DND-41 (cell line): ENCODE measurements around the gene RAMP3.
"Not testable (repeated sequence)": the region's sequence is repeated elsewhere in the genome, so short reads cannot be mapped to it uniquely, and the experiment has no call there.

Experiments used
- ATAC-seq: fragments of 200-7000 bp; cut with Tn5 transposase; 3 replicates; pipeline ENCODE4 v1.9.1; 2021; ENCODE audit warnings: low read depth; ENCODE audit not compliant: insufficient read depth
- DNase-seq: peaks from one replicate; pipeline ENCODE4 v3.0.0-alpha.2; 2020
- H2AFZ ChIP-seq: 2 replicates; pipeline ENCODE4 v1.6.0; 2012; ENCODE audit warnings: low read depth, low read length
- H3K27ac ChIP-seq: 2 replicates; pipeline ENCODE4 v1.5.1; 2012; ENCODE audit warnings: low read length, inconsistent platforms
- H3K27me3 ChIP-seq: fragments of 200-600 bp; sonication (generic); 2 replicates; pipeline ENCODE4 v1.6.0; 2012; ENCODE audit warnings: low read length, mild to moderate bottlenecking, inconsistent platforms; ENCODE audit not compliant: insufficient read depth, poor library complexity
- H3K36me3 ChIP-seq: 2 replicates; pipeline ENCODE4 v1.5.1; 2012; ENCODE audit warnings: low read length, inconsistent platforms; ENCODE audit not compliant: insufficient read depth
- H3K4me1 ChIP-seq: 2 replicates; pipeline ENCODE4 v1.5.1; 2012; ENCODE audit warnings: mild to moderate bottlenecking, low read length; ENCODE audit not compliant: insufficient read depth
- H3K4me2 ChIP-seq: 2 replicates; pipeline ENCODE4 v1.6.0; 2012; ENCODE audit warnings: mild to moderate bottlenecking, moderate library complexity, low read length, inconsistent platforms; ENCODE audit not compliant: insufficient read depth
- H3K4me3 ChIP-seq, 2 experiments: fragments of 200-600 bp in 1 of 2; shearing (Covaris generic) in 1 of 2; 2 replicates each; pipeline ENCODE4 v1.5.1; 2012 to 2016; ENCODE audit warnings: inconsistent platforms in 2 of 2, low read length in 2 of 2, mild to moderate bottlenecking in 2 of 2, low read depth in 1 of 2, moderate library complexity in 1 of 2
- H3K79me2 ChIP-seq: 2 replicates; pipeline ENCODE4 v1.6.0; 2012; ENCODE audit warnings: low read length, inconsistent platforms; ENCODE audit not compliant: insufficient read depth
- H3K9ac ChIP-seq: 2 replicates; pipeline ENCODE4 v1.6.0; 2012; ENCODE audit warnings: low read depth, mild to moderate bottlenecking, inconsistent platforms, low read length, moderate library complexity
- H3K9me3 ChIP-seq: 2 replicates; pipeline ENCODE4 v1.5.1; 2012; ENCODE audit warnings: low read length, moderate library complexity, mild to moderate bottlenecking, inconsistent platforms; ENCODE audit not compliant: insufficient read depth, severe bottlenecking
- H4K20me1 ChIP-seq: 2 replicates; pipeline ENCODE4 v1.6.0; 2012; ENCODE audit warnings: low read length; ENCODE audit not compliant: insufficient read depth
- CTCF ChIP-seq: IDR thresholded peaks from 2 replicates; pipeline ENCODE4 v1.5.1; 2012; ENCODE audit warnings: borderline replicate concordance, low read length, moderate library complexity, mild to moderate bottlenecking; ENCODE audit not compliant: poor library complexity, severe bottlenecking; ENCODE audit errors: extremely low read depth
- EZH2 ChIP-seq: IDR thresholded peaks from 3 replicates; pipeline ENCODE4 v1.6.1; 2012; ENCODE audit warnings: borderline replicate concordance, low read depth, mild to moderate bottlenecking, moderate library complexity, low read length, inconsistent platforms; ENCODE audit not compliant: severe bottlenecking

Gene RAMP3

GRCh38 chr7:45203936-45204445, 46.4 kb downstream of the RAMP3 start:
- no peak for TF ChIP-seq CTCF
- no peak for TF ChIP-seq EZH2
- Histone ChIP-seq H4K20me1 (no peaks in the 10 kb centered on the region), H3K4me2 (no peak overlapping the region), H3K9me3 (no peaks in the 10 kb centered on the region), H3K36me3 (no peaks in the 10 kb centered on the region), H3K9ac (no peak overlapping the region), H3K27me3 (peaks cover 18% of the 10 kb centered on the region), H2AFZ (no peak overlapping the region), H3K79me2 (no peaks in the 10 kb centered on the region), H3K27ac (no peak overlapping the region), H3K4me1 (0 out of 2 replicates have a peak, but pooled peaks cover 3% of the 10 kb centered on the region), H3K4me3 (no peak overlapping the region)
- ATAC-seq (peak; percentile 96), DNase-seq (no peak)

- not testable (repeated sequence) for H3K36me3 ChIP-seq, H3K4me3 ChIP-seq, ATAC-seq, DNase-seq, H3K4me2 ChIP-seq, H3K4me1 ChIP-seq, H3K9ac ChIP-seq, H4K20me1 ChIP-seq, H3K27ac ChIP-seq, H2AFZ ChIP-seq, H3K9me3 ChIP-seq, H3K79me2 ChIP-seq
- H3K27me3 ChIP-seq: peaks cover 22% of the 10 kb centered on the region
Observed at GRCh38 chr7:45206266-45206665, 48.7 kb downstream of the RAMP3 start.

GRCh38 chr7:45209909-45210308, 52.3 kb downstream of the RAMP3 start:
- not testable (repeated sequence) for H3K4me1 ChIP-seq, H3K36me3 ChIP-seq, H3K4me3 ChIP-seq, H3K4me2 ChIP-seq, H4K20me1 ChIP-seq, H3K27ac ChIP-seq, H3K9me3 ChIP-seq, DNase-seq, H2AFZ ChIP-seq, H3K9ac ChIP-seq, ATAC-seq, H3K79me2 ChIP-seq
- peaks cover 30% of the 10 kb centered on the region for H3K27me3 ChIP-seq

- H3K27me3 ChIP-seq: peaks cover 30% of the 10 kb centered on the region
- no peaks in the 10 kb centered on the region for H3K9me3 ChIP-seq
- H4K20me1 ChIP-seq: no peaks in the 10 kb centered on the region
- ATAC-seq (no peak), DNase-seq (no peak)
- no peak overlapping the region for H2AFZ ChIP-seq
- no peaks in the 10 kb centered on the region for H3K79me2 ChIP-seq
- no peak overlapping the region for H3K9ac ChIP-seq
- H3K36me3 ChIP-seq: no peaks in the 10 kb centered on the region
- no peak overlapping the region for H3K27ac ChIP-seq
- TF ChIP-seq EZH2 (no peak), CTCF (no peak)
- no peak overlapping the region for H3K4me3 ChIP-seq
- no peaks in the 10 kb centered on the region for H3K4me1 ChIP-seq
- no peak overlapping the region for H3K4me2 ChIP-seq
Observed at GRCh38 chr7:45211066-45211465, 53.5 kb downstream of the RAMP3 start.
